Ishikawa (cell line): ENCODE data around the gene CD47.

ENCODE experiments used
- EP300 ChIP-seq: IDR thresholded peaks from 2 replicates; pipeline ENCODE4 v1.6.1; 2012; ENCODE audit warnings: borderline replicate concordance
- YY1 ChIP-seq: IDR thresholded peaks from 2 replicates; pipeline ENCODE4 v1.6.1; 2012; ENCODE audit warnings: low read depth

DNA sequence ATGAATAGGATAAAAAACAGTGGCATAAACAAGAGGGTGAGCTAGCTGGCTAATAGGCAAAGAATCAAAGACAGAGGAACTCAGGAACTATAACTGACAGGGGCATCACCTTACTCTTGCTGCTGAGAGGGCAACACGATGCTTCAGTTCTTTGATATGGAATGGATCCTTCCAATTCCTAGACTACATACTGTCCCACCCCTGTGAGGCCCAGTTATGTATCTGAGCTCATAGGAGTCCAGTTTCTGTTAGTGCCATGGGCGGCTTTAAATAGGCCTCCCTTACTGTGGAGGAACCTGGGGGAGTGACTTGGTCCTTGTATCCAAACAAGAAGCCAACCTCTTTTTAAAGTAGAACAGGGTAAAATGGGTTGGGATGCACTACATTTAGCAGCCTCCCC lies 37.3 kb downstream of the CD47 start:
- TF ChIP-seq EP300 (no peak), YY1 (no peak)
